Measurements from ENCODE around the gene SH2D3C. TPM values are rescaled to one million over a fixed set of nuclear protein-coding genes. Genes with fewer than 3 reads are reported as not detected.

SH2D3C gene
- total RNA-seq, 2 experiments from 2014 or later, result 80.8 to 81.9 TPM

Other genes with a start within 250 kb of the SH2D3C start
- gene STXBP1, start 166.4 kb downstream of the SH2D3C start, total RNA-seq, result 10 to 100 TPM; 23.2 to 23.4 TPM
- gene CFAP157, start 71.7 kb downstream of the SH2D3C start, total RNA-seq, result not detected
- 10 to 100 TPM; 10.5 to 12.0 TPM for gene PTRH1, start 63.0 kb downstream of the SH2D3C start, total RNA-seq
- gene TTC16, start 62.6 kb downstream of the SH2D3C start, total RNA-seq, result 1 to 10 TPM; 5.0 to 5.2 TPM
- 10 to 100 TPM; 20.6 to 23.3 TPM for gene TOR2A, start 43.4 kb downstream of the SH2D3C start, total RNA-seq
- gene CDK9, start 7.4 kb upstream of the SH2D3C start, total RNA-seq, result 100 to 1,000 TPM; 112 to 115 TPM
- 10 to 100 TPM; 65.6 to 65.8 TPM for gene FPGS, start 24.2 kb upstream of the SH2D3C start, total RNA-seq
- gene ENG, start 76.0 kb upstream of the SH2D3C start, total RNA-seq, result 10 to 100 TPM; 13.1 to 14.1 TPM
- 10 to 100 TPM; 80.9 to 81.9 TPM for gene AK1, start 99.0 kb upstream of the SH2D3C start, total RNA-seq
- 100 to 1,000 TPM; 141 to 146 TPM for gene ST6GALNAC6, start 120.9 kb upstream of the SH2D3C start, total RNA-seq
- gene ST6GALNAC4, start 138.4 kb upstream of the SH2D3C start, total RNA-seq, result 10 to 100 TPM; 19.4 to 21.5 TPM
- gene PIP5KL1, start 152.1 kb upstream of the SH2D3C start, total RNA-seq, result 1 to 10 TPM; 1.5 to 1.9 TPM
- gene DPM2, start 159.2 kb upstream of the SH2D3C start, total RNA-seq, result 10 to 100 TPM; 48.2 TPM
- 100 to 1,000 TPM; 212 to 218 TPM for gene EEIG1, start 202.3 kb upstream of the SH2D3C start, total RNA-seq

Measured in activated CD4-positive, alpha-beta memory T cell treated with anti-CD3 and anti-CD28 coated beads, Interleukin-2, amount 10 ng/mL, durations not matched to agents 7 days and 5 days (primary cell).